Erythroblast (primary cell): ENCODE data around the gene ZNF394.

ENCODE experiments used
- GATA1 ChIP-seq: IDR thresholded peaks from 2 replicates; pipeline ENCODE4 v1.6.1; 2011; ENCODE audit warnings: low read depth, mild to moderate bottlenecking, control low read depth, low read length, moderate library complexity
- POLR2A ChIP-seq: IDR thresholded peaks from 2 replicates; pipeline ENCODE4 v1.6.1; 2011; ENCODE audit warnings: mild to moderate bottlenecking, low read length

- TF ChIP-seq POLR2A = no peak
- TF ChIP-seq GATA1 = no peak
These were observed 14.0 kb upstream of the ZNF394 start for GRCh38 chr7:99514050-99514449.
